Peyer's patch (tissue), 4 donors: ENCODE data around the gene DPF3. TPM values are rescaled to one million over a fixed set of nuclear protein-coding genes. Genes with fewer than 3 reads are reported as not detected.

Experiments
- DNase-seq, 3 donors: peaks; one replicate each; pipeline ENCODE4 v3.0.0-alpha.2; 2017 to 2019
- H3K27ac ChIP-seq, 4 donors: fragments of 200-600 bp; sonication (generic); one replicate each; pipeline ENCODE4 v1.5.1; 2016 to 2019
- H3K27me3 ChIP-seq, 2 donors: fragments of 200-600 bp; sonication (generic); one replicate each; pipeline ENCODE4 v1.5.1; 2019
- H3K36me3 ChIP-seq, 3 donors: fragments of 200-600 bp; sonication (generic); one replicate each; pipeline ENCODE4 v1.5.1; 2016 to 2019
- H3K4me1 ChIP-seq, 4 donors: fragments of 200-600 bp; sonication (generic); one replicate each; pipeline ENCODE4 v1.5.1; 2016 to 2019
- H3K4me3 ChIP-seq, 4 donors: fragments of 200-600 bp; sonication (generic); 1 replicate in 3 of 4; 2 replicates in 1 of 4; pipeline ENCODE4 v1.5.1; 2016 to 2019; ENCODE audit warnings: mild to moderate bottlenecking in 1 of 4
- H3K9me3 ChIP-seq, 4 donors: fragments of 200-600 bp; sonication (generic); one replicate each; pipeline ENCODE4 v1.5.1; 2016 to 2019; ENCODE audit warnings: mild to moderate bottlenecking in 1 of 4
- POLR2A ChIP-seq, 2 donors: fragments of 450-650 bp; IDR thresholded peaks; one replicate each; pipeline ENCODE4 v1.5.1; 2017; ENCODE audit warnings: antibody characterized with exemption in 2 of 2, mild to moderate bottlenecking in 2 of 2, moderate library complexity in 2 of 2
- total RNA-seq, 4 donors: library from RNA; depleted of rRNA; stranded (reverse); fragments of >200 nt; gene quantifications; one replicate each; pipeline ENCODE4 v1.1.0, GENCODE V29; 2016
- TF ChIP-seq, protein P1 (sequence below), 6 experiments: fragments of 450-650 bp in 4 of 6; fragments of 200-600 bp in 2 of 6; sonication (generic) in 1 of 6; IDR thresholded peaks; one replicate each; pipeline ENCODE4 v1.5.1; 2017 to 2019; ENCODE audit warnings: antibody characterized with exemption in 6 of 6, mild to moderate bottlenecking in 3 of 6, moderate library complexity in 1 of 6

Gene DPF3
- total RNA-seq, 4 donors from 2014 or later = 10.7 to 25.6 (median 17.9) TPM

DNA sequence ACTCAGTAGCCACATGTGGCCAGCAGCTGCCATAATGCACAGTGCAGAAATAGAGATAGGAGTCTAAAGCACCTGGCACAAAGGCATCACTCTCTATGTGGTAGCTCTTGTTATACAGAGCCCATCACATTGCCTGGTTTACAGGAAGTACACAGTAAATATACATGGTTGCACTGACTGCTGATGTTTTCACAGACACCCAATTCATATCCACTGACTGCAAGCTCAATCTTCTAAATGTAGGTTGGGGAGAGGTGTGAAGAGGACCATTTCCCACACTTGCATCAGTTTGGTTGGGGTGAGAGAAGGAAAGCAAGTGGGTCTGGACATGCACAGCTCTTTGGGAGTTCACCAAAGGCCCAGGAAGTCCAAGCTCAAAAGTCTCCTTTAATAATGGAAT is 172.8 kb downstream of the DPF3 start:
- no peaks in the 10 kb centered on the region for H3K36me3 ChIP-seq
- no peak for DNase-seq
- no peaks in the 10 kb centered on the region for H3K4me1 ChIP-seq
- TF ChIP-seq, protein P1, sequence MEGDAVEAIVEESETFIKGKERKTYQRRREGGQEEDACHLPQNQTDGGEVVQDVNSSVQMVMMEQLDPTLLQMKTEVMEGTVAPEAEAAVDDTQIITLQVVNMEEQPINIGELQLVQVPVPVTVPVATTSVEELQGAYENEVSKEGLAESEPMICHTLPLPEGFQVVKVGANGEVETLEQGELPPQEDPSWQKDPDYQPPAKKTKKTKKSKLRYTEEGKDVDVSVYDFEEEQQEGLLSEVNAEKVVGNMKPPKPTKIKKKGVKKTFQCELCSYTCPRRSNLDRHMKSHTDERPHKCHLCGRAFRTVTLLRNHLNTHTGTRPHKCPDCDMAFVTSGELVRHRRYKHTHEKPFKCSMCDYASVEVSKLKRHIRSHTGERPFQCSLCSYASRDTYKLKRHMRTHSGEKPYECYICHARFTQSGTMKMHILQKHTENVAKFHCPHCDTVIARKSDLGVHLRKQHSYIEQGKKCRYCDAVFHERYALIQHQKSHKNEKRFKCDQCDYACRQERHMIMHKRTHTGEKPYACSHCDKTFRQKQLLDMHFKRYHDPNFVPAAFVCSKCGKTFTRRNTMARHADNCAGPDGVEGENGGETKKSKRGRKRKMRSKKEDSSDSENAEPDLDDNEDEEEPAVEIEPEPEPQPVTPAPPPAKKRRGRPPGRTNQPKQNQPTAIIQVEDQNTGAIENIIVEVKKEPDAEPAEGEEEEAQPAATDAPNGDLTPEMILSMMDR (IDR thresholded peaks at IDR 0.05) = no peak
- TF ChIP-seq POLR2A (IDR thresholded peaks at IDR 0.05) = no peak
- H3K4me3 ChIP-seq = no peak overlapping the region
- no peaks in the 10 kb centered on the region for H3K9me3 ChIP-seq
- H3K27me3 ChIP-seq = no peaks in the 10 kb centered on the region
- no peak overlapping the region for H3K27ac ChIP-seq

- Histone ChIP-seq H3K4me1 (peaks cover 0 to 20% (median 6%) of the 10 kb centered on the region in 4 donors), H3K9me3 (no peaks in the 10 kb centered on the region), H3K27me3 (no peaks in the 10 kb centered on the region), H3K36me3 (no peaks in the 10 kb centered on the region), H3K27ac (no peak overlapping the region), H3K4me3 (no peak overlapping the region)
- DNase-seq = no peak
- no peak for TF ChIP-seq POLR2A (IDR thresholded peaks at IDR 0.05)
Measured at GRCh38 chr14:72717220-72717619, 176.7 kb downstream of the DPF3 start.

DNA sequence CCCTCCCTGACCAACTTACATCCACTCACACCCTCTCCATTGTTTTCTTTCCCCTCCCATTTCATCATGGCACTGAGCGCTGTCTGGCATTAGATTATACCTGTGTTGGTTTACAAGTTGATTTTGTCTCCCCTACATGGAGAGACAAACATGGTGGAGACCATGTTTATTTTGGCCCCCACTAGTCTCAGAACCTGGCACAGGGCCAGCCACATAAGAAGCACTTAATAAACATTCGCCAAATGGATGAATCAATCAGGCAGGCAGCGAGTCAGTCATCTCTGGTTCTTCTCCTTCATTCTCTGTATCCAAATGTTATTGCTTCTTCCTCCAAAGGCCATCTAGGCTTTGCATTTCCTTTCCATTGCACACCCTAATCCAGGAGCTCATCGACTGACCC is 177.4 kb downstream of the DPF3 start:
- DNase-seq = no peak
- no peak for TF ChIP-seq POLR2A (IDR thresholded peaks at IDR 0.05)
- TF ChIP-seq, protein P1 (IDR thresholded peaks at IDR 0.05) = no peak

GRCh38 chr14:72715850-72716228 is 178.1 kb downstream of the DPF3 start:
- Histone ChIP-seq H3K4me1 (peaks cover 0 to 20% (median 6%) of the 10 kb centered on the region in 4 donors), H3K27me3 (no peaks in the 10 kb centered on the region), H3K36me3 (no peaks in the 10 kb centered on the region), H3K4me3 (no peak overlapping the region), H3K27ac (no peak overlapping the region), H3K9me3 (no peaks in the 10 kb centered on the region)
- no peak for TF ChIP-seq POLR2A (IDR thresholded peaks at IDR 0.05)
- TF ChIP-seq, protein P1 (IDR thresholded peaks at IDR 0.05) = no peak
- DNase-seq = no peak

More for the DNA sequence above, 177.4 kb downstream of the DPF3 start:
- H3K36me3 ChIP-seq = no peaks in the 10 kb centered on the region
- peaks cover 0 to 20% (median 6%) of the 10 kb centered on the region in 4 donors for H3K4me1 ChIP-seq
- H3K4me3 ChIP-seq = no peak overlapping the region
- H3K9me3 ChIP-seq = no peaks in the 10 kb centered on the region
- H3K27me3 ChIP-seq = no peaks in the 10 kb centered on the region
- H3K27ac ChIP-seq = no peak overlapping the region

GRCh38 chr14:72715215-72715849 is 178.6 kb downstream of the DPF3 start:
- no peaks in the 10 kb centered on the region for H3K9me3 ChIP-seq
- no peak for TF ChIP-seq POLR2A (IDR thresholded peaks at IDR 0.05)
- TF ChIP-seq, protein P1 (IDR thresholded peaks at IDR 0.05) = no peak
- no peaks in the 10 kb centered on the region for H3K27me3 ChIP-seq
- H3K27ac ChIP-seq = peak overlapping the region in 1 of 4 donors; percentile 55
- no peak overlapping the region for H3K4me3 ChIP-seq
- peak in 1 of 3 donors; percentile 22 for DNase-seq
- H3K36me3 ChIP-seq = no peaks in the 10 kb centered on the region
- peaks cover 0 to 20% (median 6%) of the 10 kb centered on the region in 4 donors for H3K4me1 ChIP-seq

DNA sequence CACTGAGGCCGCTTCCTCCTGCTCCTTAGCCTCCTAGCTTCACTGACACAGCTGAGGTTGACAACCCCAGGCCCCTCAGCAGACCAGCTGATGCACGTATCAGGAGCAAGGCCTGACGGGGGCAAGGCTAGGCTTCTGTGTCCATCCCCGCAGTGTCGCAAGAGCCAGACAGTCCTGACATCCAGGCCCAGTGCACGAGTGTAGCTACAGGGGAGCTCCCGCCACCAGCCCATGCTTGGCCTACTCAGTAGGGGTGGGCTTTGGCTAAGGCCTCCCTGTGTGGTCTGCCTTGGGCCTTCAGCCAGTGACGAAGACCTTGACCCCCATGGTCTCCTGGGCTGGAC is 179.1 kb downstream of the DPF3 start:
- H3K27ac ChIP-seq = peak overlapping the region in 1 of 4 donors; percentile 55
- DNase-seq = no peak

More for the DNA sequence above, 179.1 kb downstream of the DPF3 start:
- Histone ChIP-seq H3K9me3 (no peaks in the 10 kb centered on the region), H3K4me3 (no peak overlapping the region), H3K27me3 (no peaks in the 10 kb centered on the region), H3K4me1 (peaks cover 0 to 20% (median 6%) of the 10 kb centered on the region in 4 donors), H3K36me3 (no peaks in the 10 kb centered on the region)
- no peak for TF ChIP-seq POLR2A (IDR thresholded peaks at IDR 0.05)
- TF ChIP-seq, protein P1 (IDR thresholded peaks at IDR 0.05) = no peak
